GM12878 (cell line): ENCODE results near the gene FAM241A.

Source experiments
- BRCA1 ChIP-seq: IDR thresholded peaks from 2 replicates; pipeline ENCODE4 v1.6.1; 2011; ENCODE audit warnings: low read depth, low read length, improper control_type of control experiment
- CEBPB ChIP-seq, 2 experiments: fragments of 150-350 bp in 1 of 2; IDR thresholded peaks; 2 replicates each; pipeline ENCODE4 v1.6.1; 2012 to 2014; ENCODE audit warnings: low read depth in 2 of 2, low read length in 2 of 2, borderline replicate concordance in 1 of 2, inconsistent platforms in 1 of 2
- CEBPZ ChIP-seq: fragments of 150-350 bp; IDR thresholded peaks from 2 replicates; pipeline ENCODE4 v1.6.1; 2016; ENCODE audit warnings: low read depth, low read length
- CTCF ChIP-seq, 3 experiments: IDR thresholded peaks in 2 of 3; conservative IDR thresholded peaks in 1 of 3; 2 replicates each; pipeline ENCODE4 v1.5.1; 2011; ENCODE audit warnings: low read depth in 3 of 3, low read length in 3 of 3, mild to moderate bottlenecking in 3 of 3, control low read depth in 2 of 3, moderate library complexity in 2 of 3, inconsistent platforms in 1 of 3, mixed read lengths in 1 of 3; ENCODE audit not compliant: control insufficient read depth in 2 of 3, insufficient read depth in 1 of 3; ENCODE audit errors: extremely low read depth in 1 of 3
- GABPA ChIP-seq: IDR thresholded peaks from 2 replicates; pipeline ENCODE4 v1.6.1; 2014; ENCODE audit warnings: antibody characterized with exemption, low read depth, mild to moderate bottlenecking, inconsistent platforms
- LARP7 ChIP-seq: fragments of 450-650 bp; IDR thresholded peaks from 2 replicates; pipeline ENCODE4 v1.6.1; 2017; ENCODE audit warnings: mild to moderate bottlenecking
- NR2C2 ChIP-seq: IDR thresholded peaks from 2 replicates; pipeline ENCODE4 v1.6.1; 2011; ENCODE audit warnings: borderline replicate concordance, low read depth; ENCODE audit not compliant: control insufficient read depth, insufficient read length
- POLR2A ChIP-seq: IDR thresholded peaks from 2 replicates; pipeline ENCODE4 v1.6.1; 2011; ENCODE audit warnings: low read depth, mild to moderate bottlenecking, low read length
- POLR2AphosphoS5 ChIP-seq: IDR thresholded peaks from 2 replicates; pipeline ENCODE4 v1.6.1; 2011; ENCODE audit warnings: mild to moderate bottlenecking, low read length, inconsistent platforms
- SMC3 ChIP-seq: IDR thresholded peaks from 2 replicates; pipeline ENCODE4 v1.6.1; 2011; ENCODE audit warnings: low read length, improper control_type of control experiment, borderline replicate concordance
- TCF7 ChIP-seq: IDR thresholded peaks from 2 replicates; pipeline ENCODE4 v1.6.1; 2014; ENCODE audit warnings: antibody characterized with exemption, borderline replicate concordance
- USF1 ChIP-seq: IDR thresholded peaks from 2 replicates; pipeline ENCODE4 v1.6.1; 2011; ENCODE audit warnings: borderline replicate concordance, low read depth, mild to moderate bottlenecking, moderate library complexity, mixed read lengths, low read length; ENCODE audit not compliant: insufficient read depth; ENCODE audit errors: extremely low read length
- YY1 ChIP-seq: IDR thresholded peaks from 2 replicates; pipeline ENCODE4 v1.6.1; 2011; ENCODE audit warnings: low read depth, mild to moderate bottlenecking, low read length

GRCh38 chr4:112199041-112199440, 53.8 kb downstream of the FAM241A start:
- TF ChIP-seq CTCF (IDR thresholded peaks at IDR 0.05 in 2 of 3, conservative IDR thresholded peaks at IDR 0.05 in 1 of 3; ENCODE audit: control insufficient read depth in 2 of 3, extremely low read depth in 1 of 3, insufficient read depth in 1 of 3, low read depth in 3 of 3, low read length in 3 of 3) (no peak), POLR2AphosphoS5 (no peak), NR2C2 (no peak), CEBPB (IDR thresholded peaks at IDR 0.05; ENCODE audit: borderline replicate concordance in 1 of 2, low read depth in 2 of 2, low read length in 2 of 2) (no peak), USF1 (no peak), SMC3 (no peak), POLR2A (no peak), GABPA (no peak), BRCA1 (no peak), CEBPZ (no peak), TCF7 (no peak), LARP7 (no peak), YY1 (no peak)
